ENCODE results near the gene KPNA4.

GRCh38 chr3:160445854-160446253, 119.5 kb downstream of the KPNA4 start:
- TF ChIP-seq CTCF (conservative IDR thresholded peaks at IDR 0.05), result no peak
- no peak for TF ChIP-seq ZFX (IDR thresholded peaks at IDR 0.05)
